Kidney epithelial cell (primary cell): Measurements from ENCODE around the gene LRCOL1. TPM values are rescaled to one million over a fixed set of nuclear protein-coding genes. Genes with fewer than 3 reads are reported as not detected.

Source experiments
- DNase-seq: peaks from one replicate; pipeline ENCODE4 v3.0.0-alpha.2; 2010; ENCODE audit warnings: low read depth
- H3K27me3 ChIP-seq: 2 replicates; pipeline ENCODE4 v1.6.0; 2011; ENCODE audit warnings: low read length; ENCODE audit not compliant: control insufficient read depth, insufficient read depth
- H3K36me3 ChIP-seq: 2 replicates; pipeline ENCODE4 v1.5.1; 2011; ENCODE audit warnings: low read length; ENCODE audit not compliant: control insufficient read depth, insufficient read depth
- H3K4me3 ChIP-seq: 2 replicates; pipeline ENCODE4 v1.5.1; 2011; ENCODE audit warnings: low read depth, mild to moderate bottlenecking, control low read depth, low read length
- CTCF ChIP-seq: IDR thresholded peaks from 2 replicates; pipeline ENCODE4 v1.5.1; 2011; ENCODE audit warnings: mild to moderate bottlenecking, moderate library complexity, low read length, control low read depth, inconsistent platforms; ENCODE audit not compliant: insufficient read depth, poor library complexity, severe bottlenecking
- total RNA-seq: library from RNA; depleted of rRNA; stranded (reverse); fragments of >200 nt; gene quantifications from 2 replicates; pipeline ENCODE4 v1.2.3, GENCODE V29; 2015

Gene LRCOL1
- total RNA-seq, 1 donor from 2014 or later, result not detected

GRCh38 chr12:132577191-132577920 is 33.0 kb downstream of the LRCOL1 start:
- TF ChIP-seq CTCF, result no peak
- peaks cover 2% of the 10 kb centered on the region for H3K36me3 ChIP-seq
- no peak overlapping the region for H3K4me3 ChIP-seq
- H3K27me3 ChIP-seq, result peaks cover 10% of the 10 kb centered on the region
- DNase-seq, result no peak

- no peak overlapping the region for H3K4me3 ChIP-seq
- peaks cover 4% of the 10 kb centered on the region for H3K27me3 ChIP-seq
- H3K36me3 ChIP-seq, result peaks cover 2% of the 10 kb centered on the region
- no peak for TF ChIP-seq CTCF
- no peak for DNase-seq
These were observed 33.7 kb downstream of the LRCOL1 start for GRCh38 chr12:132576701-132577100.

- TF ChIP-seq CTCF, result no peak
- no peak overlapping the region for H3K4me3 ChIP-seq
- no peak for DNase-seq
- peaks cover 2% of the 10 kb centered on the region for H3K36me3 ChIP-seq
- no peaks in the 10 kb centered on the region for H3K27me3 ChIP-seq
These were observed 34.7 kb downstream of the LRCOL1 start for GRCh38 chr12:132575661-132576060.

GRCh38 chr12:132574271-132574996 is 35.9 kb downstream of the LRCOL1 start:
- Histone ChIP-seq H3K36me3 (peaks cover 2% of the 10 kb centered on the region), H3K27me3 (no peaks in the 10 kb centered on the region), H3K4me3 (no peak overlapping the region)
- DNase-seq, result no peak
- no peak for TF ChIP-seq CTCF

- H3K27me3 ChIP-seq, result no peaks in the 10 kb centered on the region
- DNase-seq, result no peak
- no peak overlapping the region for H3K4me3 ChIP-seq
- TF ChIP-seq CTCF, result no peak
- peaks cover 2% of the 10 kb centered on the region for H3K36me3 ChIP-seq
These were observed 37.3 kb downstream of the LRCOL1 start for GRCh38 chr12:132572801-132573760.
